Adrenal gland (tissue), 5 donors: ENCODE data around the gene ATF6B.

Experiments used
- CTCF ChIP-seq, 6 experiments: fragments of 450-650 bp in 4 of 6; fragments of 200-600 bp in 2 of 6; sonication (generic) in 1 of 6; IDR thresholded peaks; 1 replicate in 5 of 6; 2 replicates in 1 of 6; pipeline versions ENCODE4 v1.5.1 to v1.8.0; 2016 to 2021; ENCODE audit warnings: antibody characterized with exemption in 6 of 6, mild to moderate bottlenecking in 2 of 6, moderate library complexity in 1 of 6
- POLR2A ChIP-seq, 2 donors: fragments of 450-650 bp; IDR thresholded peaks; one replicate each; pipeline ENCODE4 v1.6.1; 2017; ENCODE audit warnings: antibody characterized with exemption in 2 of 2, mild to moderate bottlenecking in 2 of 2, moderate library complexity in 1 of 2
- donor health status: DM: no; HTN: no; CAD: no.

GRCh38 chr6:32140420-32141046, 12.5 kb upstream of the ATF6B start:
- no peak for TF ChIP-seq POLR2A (IDR thresholded peaks at IDR 0.05)
- no peak for TF ChIP-seq CTCF (IDR thresholded peaks at IDR 0.05)
